HepG2 (cell line): ENCODE results near the gene TYMP.

ENCODE experiments used
- AGO1 ChIP-seq: fragments of 200-400 bp; formaldehyde crosslinking; IDR thresholded peaks from 2 replicates; pipeline ENCODE4 v1.6.1; 2017; ENCODE audit warnings: mild to moderate bottlenecking, low read depth, low read length, moderate library complexity; ENCODE audit not compliant: poor library complexity, severe bottlenecking
- CHD4 ChIP-seq: fragments of 200-600 bp; sonication (generic); IDR thresholded peaks from 2 replicates; pipeline ENCODE4 v1.7.0; 2017; ENCODE audit warnings: mild to moderate bottlenecking, low read length, borderline replicate concordance
- CTCF ChIP-seq: sonication (generic); formaldehyde crosslinking; IDR thresholded peaks from 2 replicates; pipeline ENCODE4 v1.5.0; 2020; ENCODE audit warnings: mild to moderate bottlenecking, missing genetic modification reagents, moderate library complexity
- DNMT3B ChIP-seq: conservative IDR thresholded peaks from 2 replicates; pipeline ENCODE4 v1.6.1; 2016; ENCODE audit warnings: missing biosample characterization, control low read depth
- FOSL1 ChIP-seq: sonication (generic); formaldehyde crosslinking; IDR thresholded peaks from 2 replicates; pipeline ENCODE4 v1.9.0; 2021; ENCODE audit warnings: missing genetic modification reagents, borderline replicate concordance
- RXRA ChIP-seq: sonication (generic); formaldehyde crosslinking; IDR thresholded peaks from 2 replicates; pipeline ENCODE4 v1.5.1; 2020; ENCODE audit warnings: missing genetic modification reagents
- SIX1 ChIP-seq: sonication (generic); formaldehyde crosslinking; IDR thresholded peaks from 2 replicates; pipeline ENCODE4 v1.4.0; 2020; ENCODE audit warnings: missing genetic modification reagents, borderline replicate concordance
- ZBTB44 ChIP-seq: sonication (generic); formaldehyde crosslinking; IDR thresholded peaks from 2 replicates; pipeline ENCODE4 v1.4.0; 2020; ENCODE audit warnings: missing genetic modification reagents
- TF ChIP-seq, protein P1 (sequence below): conservative IDR thresholded peaks from 2 replicates; pipeline ENCODE4 v1.6.1; 2018; ENCODE audit warnings: missing genetic modification reagents

GRCh38 chr22:50483977-50484853 lies 45.6 kb downstream of the TYMP start:
- TF ChIP-seq AGO1: no peak
- TF ChIP-seq CHD4: no peak
- TF ChIP-seq CTCF (CRISPR knock-in tag): no peak
- no peak for TF ChIP-seq SIX1 (CRISPR knock-in tag)
- TF ChIP-seq, protein P1, sequence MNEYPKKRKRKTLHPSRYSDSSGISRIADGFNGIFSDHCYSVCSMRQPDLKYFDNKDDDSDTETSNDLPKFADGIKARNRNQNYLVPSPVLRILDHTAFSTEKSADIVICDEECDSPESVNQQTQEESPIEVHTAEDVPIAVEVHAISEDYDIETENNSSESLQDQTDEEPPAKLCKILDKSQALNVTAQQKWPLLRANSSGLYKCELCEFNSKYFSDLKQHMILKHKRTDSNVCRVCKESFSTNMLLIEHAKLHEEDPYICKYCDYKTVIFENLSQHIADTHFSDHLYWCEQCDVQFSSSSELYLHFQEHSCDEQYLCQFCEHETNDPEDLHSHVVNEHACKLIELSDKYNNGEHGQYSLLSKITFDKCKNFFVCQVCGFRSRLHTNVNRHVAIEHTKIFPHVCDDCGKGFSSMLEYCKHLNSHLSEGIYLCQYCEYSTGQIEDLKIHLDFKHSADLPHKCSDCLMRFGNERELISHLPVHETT (CRISPR knock-in tag): no peak
- TF ChIP-seq ZBTB44 (CRISPR knock-in tag): no peak
- TF ChIP-seq DNMT3B (CRISPR knock-in tag): no peak
- TF ChIP-seq RXRA (CRISPR knock-in tag): no peak
- TF ChIP-seq FOSL1 (CRISPR knock-in tag): no peak
